Measurements from ENCODE around the gene RILPL1.
"Not testable (repeated sequence)": the region's sequence is repeated elsewhere in the genome, so short reads cannot be mapped to it uniquely, and the experiment has no call there.

RILPL1 gene

DNA sequence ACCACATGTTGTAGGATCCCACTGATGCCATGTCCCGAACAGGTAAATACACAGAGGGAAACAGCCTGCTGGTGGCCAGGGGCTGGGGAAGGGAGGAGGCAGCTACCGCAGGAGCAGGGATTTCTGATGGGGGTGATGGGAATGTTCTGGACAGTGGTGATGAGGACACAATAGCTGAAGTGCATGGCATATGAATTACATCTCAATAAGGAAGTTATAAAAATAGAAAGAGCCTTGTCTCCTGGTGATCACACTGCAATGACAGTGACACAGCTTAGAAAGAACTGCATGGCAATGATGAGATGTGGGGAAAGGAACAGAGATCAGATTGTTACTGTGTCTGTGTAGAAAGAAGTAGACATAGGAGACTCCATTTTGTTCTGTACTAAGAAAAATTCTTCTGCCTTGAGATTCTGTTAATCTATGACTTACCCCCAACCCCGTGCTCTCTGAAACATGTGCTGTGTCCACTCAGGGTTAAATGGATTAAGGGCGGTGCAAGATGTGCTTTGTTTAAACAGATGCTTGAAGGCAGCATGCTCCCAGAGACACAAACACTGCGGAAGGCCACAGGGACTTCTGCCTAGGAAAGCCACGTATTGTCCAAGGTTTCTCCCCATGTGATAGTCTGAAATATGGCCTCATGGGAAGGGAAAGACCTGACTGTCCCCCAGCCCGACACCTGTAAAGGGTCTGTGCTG is 41.0 kb downstream of the RILPL1 start:
- not testable (repeated sequence) for FAIRE-seq

DNA sequence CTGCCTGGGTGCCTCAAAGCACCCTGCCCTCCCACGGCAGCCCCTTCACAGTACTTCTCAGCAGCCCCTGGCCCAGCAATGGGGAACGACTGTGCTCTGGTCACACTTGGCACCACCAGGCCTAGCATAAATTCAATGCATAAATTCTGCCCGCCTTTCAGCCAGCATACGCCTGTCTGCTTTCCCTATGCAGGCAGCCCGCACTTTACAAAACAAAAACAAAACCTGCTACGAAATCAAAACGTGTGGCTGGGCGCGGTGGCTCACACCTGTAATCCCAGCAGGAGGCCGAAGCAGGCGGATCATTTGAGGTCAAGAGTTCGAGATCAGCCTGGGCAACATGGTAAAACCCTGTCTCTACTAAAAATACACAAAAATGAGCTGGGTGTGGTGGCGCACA is 42.0 kb downstream of the RILPL1 start:
- no peak for FAIRE-seq

GRCh38 chr12:123491056-123491455 is 42.5 kb downstream of the RILPL1 start:
- FAIRE-seq: no peak

- FAIRE-seq: no peak
These were observed 43.4 kb downstream of the RILPL1 start for GRCh38 chr12:123490089-123490488.

DNA sequence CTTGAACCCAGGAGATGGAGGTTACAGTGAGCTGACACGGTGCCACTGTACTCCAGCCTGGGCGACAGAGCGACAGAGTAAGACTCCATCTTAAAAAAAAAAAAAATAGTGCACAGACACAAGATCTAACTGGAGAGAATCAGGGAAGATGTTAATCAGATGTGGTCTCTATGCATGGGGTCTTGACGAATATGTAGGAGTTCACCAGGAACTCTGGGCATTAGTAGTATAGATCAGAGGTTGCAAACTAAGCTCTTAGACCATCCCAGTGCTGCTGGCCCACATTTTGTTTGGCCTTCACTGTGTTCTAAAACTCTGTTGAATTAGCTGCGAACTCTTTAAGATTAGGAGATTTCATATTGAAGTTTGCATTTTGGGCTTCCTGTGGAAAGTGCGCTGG is 43.9 kb downstream of the RILPL1 start:
- FAIRE-seq: no peak

DNA sequence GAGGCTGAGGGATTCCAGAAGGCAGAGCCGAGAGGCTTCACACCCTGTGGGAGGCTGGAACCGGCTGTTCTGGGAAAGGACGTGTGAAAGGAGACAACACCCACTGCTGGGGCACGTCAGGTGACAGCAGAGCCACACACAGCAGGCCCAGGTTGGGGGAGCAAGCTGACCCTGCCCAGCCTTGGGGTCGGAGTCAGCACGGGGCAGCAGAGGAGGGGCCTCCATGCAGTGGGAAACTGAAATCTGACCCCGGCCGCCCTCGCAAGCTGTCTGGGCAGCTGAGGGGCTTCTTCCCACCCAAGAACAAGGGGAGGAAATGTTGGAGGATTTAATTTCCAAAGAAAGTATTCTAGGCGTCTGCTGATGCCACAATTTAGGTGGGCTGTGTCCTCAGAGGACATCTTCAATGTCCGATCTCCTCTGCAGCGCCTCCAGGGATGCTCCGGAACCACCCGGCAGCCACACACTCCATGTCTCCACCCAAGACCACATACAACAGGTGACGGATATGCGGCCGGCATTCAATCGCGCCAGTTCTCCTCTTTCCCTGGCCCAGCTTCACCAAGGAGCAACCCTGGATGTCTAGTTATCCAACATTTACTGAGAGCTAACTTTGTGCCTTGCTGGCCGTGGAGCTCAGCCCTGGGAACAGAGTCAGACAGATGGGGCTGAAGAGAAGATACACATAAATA is 44.8 kb downstream of the RILPL1 start:
- no peak for FAIRE-seq

DNA sequence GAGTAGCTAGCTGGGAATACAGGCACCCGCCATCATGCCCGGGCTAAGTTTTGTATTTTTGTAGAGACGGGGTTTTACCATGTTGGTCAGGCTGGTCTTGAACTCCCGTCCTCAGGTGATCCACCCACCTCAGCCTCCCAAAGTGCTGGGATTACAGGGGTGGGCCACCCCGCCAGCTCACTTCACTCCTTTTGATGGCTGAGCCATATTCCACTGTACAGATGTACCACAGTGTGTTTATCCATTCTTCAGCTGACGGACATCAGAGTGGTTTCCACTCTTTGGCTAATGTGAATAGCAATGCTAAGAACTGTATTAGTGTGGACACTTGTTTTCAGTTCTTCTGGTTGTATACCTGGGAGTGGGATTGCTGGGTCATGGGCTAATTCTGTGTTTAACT is 46.1 kb downstream of the RILPL1 start:
- no peak for FAIRE-seq

- no peak for FAIRE-seq
These were observed 47.8 kb downstream of the RILPL1 start for GRCh38 chr12:123485756-123486155.

GRCh38 chr12:123483602-123484248 is 49.8 kb downstream of the RILPL1 start:
- FAIRE-seq: no peak

DNA sequence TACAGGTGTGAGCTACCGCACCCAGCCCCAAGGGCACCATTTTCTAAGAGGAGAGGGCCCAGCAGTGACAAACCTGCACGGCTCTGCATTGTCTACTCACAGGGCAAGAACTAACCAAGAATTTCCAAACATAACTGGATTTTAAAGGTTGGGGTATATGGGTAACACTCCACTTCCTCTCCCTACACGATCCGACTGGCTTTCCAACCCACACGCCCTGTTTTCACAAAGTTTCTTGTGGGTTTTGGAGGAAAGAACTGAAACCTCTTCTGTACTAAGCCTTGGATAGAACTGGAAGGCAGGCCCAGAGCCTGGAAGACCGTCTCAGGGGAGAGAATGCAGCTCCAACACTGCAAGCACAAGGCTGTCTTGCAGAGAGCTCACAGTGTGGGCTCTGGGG is 50.6 kb downstream of the RILPL1 start:
- no peak for FAIRE-seq

- FAIRE-seq: not testable (repeated sequence)
These were observed 52.3 kb downstream of the RILPL1 start for GRCh38 chr12:123481251-123481650.

- FAIRE-seq: no peak
These were observed 53.9 kb downstream of the RILPL1 start for GRCh38 chr12:123479442-123480180.

DNA sequence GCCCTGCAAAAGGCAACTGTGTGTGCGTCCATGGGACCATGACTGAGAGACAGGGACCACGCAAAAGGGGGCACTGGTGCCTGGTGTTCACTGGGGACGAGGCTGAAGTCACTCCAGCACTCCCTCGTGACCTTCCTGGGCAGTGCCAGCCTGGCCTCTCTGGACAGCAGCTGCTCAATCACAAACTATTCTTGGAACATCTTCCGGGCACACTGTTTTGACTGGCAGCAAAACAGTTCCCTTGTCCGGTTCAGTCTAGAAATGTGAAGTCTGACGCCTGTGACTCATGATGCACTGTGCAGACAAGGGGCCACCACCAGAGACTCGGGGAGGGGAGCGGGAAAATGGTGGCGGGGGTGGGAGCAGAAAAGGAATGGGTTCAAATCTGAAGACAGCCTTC is 54.8 kb downstream of the RILPL1 start:
- FAIRE-seq: no peak

DNA sequence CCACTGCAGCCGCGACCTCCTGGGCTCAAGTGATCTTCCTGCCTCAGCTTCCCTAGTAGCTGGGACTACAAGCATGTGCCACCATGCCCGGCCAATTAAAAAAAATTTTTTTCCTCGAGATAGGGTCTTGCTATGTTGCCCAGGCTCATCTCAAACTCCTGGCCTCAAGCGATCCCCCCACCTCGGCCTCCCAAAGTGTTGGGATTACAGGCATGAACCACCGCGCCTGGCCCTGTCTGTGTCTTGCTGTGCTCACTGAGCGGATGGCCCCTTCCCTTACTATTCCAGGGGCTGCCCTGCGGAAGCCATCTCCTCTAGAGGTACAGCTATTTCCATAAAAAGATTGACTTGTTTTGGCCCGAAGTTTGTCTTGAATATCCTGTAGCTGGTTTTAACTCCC is 55.5 kb downstream of the RILPL1 start:
- FAIRE-seq: no peak

DNA sequence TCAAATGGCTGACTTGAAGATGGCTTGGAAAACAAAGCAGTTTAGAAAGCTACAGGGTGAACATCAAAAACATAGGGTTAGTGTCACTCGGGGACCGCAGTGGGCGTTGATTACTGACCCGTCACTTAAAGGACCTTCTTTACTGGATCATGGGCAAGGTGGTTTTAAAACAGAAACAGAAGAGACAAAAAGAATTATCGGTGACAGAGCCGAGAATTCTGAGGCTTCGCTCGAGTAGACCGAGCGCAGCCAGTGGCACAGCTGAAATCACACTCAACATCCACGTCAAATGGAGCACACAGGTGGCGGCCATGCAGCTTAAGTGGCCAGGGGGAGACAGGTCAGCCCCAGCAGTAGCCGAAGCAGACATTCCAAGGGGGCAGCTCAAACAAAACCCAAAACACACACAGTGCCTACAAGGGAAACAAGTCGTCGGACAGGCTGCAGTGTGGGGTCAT is 58.2 kb downstream of the RILPL1 start:
- FAIRE-seq: no peak

- no peak for FAIRE-seq
These were observed 58.9 kb downstream of the RILPL1 start for GRCh38 chr12:123474485-123475245.

DNA sequence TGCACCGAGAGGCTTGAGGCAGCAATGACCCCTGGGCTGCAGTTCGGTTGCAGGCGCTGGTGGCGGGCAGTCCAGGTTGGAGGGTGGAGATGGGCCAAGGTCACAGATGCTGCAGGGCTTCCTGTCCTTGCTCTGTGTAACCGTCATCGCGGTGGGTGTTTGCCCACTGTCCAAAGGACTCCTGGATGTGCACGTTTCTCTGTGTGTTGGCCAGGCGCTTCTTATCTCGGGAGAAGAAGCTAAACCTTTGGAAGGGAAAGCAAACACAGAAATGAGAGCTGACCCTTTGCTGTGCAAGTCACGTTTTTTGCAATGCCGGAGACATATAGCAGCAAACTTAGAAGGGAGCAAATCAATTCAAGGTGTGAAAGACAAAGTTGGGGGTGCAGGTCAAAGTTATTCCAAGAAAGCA is 61.1 kb downstream of the RILPL1 start:
- no peak for FAIRE-seq

- no peak for FAIRE-seq
These were observed 62.0 kb downstream of the RILPL1 start for GRCh38 chr12:123471374-123472068.

GRCh38 chr12:123469978-123470377 is 63.5 kb downstream of the RILPL1 start:
- no peak for FAIRE-seq

DNA sequence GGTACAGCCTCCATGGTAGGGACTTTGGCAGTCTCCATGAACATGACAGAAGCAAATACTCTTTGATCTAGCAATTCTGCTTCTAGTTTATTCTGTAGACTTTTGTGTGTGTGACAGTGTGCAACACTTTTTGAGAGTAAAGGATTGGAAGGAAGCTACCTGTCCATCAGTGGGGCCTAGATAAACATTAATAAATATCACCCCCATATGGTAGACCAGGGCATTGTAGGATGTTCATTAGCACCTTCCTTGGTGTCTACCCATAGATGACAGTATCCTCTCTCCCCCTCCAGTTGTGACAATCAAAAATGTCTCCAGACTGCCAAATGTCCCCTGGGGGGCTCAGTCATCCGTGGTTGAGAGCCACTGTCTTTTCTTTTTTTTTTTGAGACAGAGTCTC is 64.7 kb downstream of the RILPL1 start:
- FAIRE-seq: no peak

GRCh38 chr12:123465084-123465483 is 68.4 kb downstream of the RILPL1 start:
- no peak for FAIRE-seq

DNA sequence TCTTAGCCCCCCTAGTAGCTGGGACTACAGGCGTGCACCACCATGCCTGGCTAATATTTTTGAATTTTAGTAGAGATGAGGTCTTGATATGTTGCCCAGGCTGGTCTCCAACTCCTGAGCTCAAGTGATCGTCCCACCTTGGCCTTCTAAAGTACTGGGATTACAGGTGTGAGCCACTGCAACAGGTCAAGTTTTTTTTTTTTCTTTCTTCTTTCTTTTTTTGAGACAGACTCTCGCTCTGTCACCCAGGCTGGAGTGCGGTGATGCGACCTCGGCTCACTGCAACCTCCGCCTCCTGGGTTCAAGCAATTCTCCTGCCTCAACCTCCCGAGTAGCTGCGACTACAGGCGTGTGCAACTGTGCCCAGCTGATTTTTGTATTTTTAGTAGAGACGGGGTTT is 70.3 kb downstream of the RILPL1 start:
- FAIRE-seq: not testable (repeated sequence)

All from endometrium (tissue), 2 donors.